ENCODE results near the gene TMEM164. TPM values are rescaled to one million over a fixed set of nuclear protein-coding genes. Genes with fewer than 3 reads are reported as not detected.

The TMEM164 gene
- total RNA-seq, 3 donors from 2014 or later (not counting 1 experiment from before 2014, with no cell fraction given): 18.9 to 80.6 (median 30.6) TPM

DNA sequence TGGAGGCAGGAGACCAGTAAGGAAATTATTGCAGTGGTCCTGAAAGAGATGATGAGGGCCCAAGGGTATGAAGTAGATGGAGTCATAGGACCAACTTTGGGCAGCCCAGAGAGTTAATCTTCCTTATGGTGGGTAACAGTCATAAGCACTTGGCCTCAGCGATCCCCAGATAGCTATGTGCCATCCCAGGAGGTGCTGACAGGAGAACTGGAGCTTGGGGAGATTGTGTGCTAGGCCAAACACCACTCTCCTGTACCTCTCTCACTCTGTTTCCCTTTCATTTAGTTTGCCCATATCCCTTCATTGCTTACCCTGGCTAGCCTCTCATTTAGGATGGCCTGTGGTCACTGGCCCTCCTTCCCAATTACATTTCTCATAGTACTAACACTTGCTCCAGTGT lies 60.0 kb downstream of the TMEM164 start:
- Mint-ChIP-seq H3K27me3 (ENCODE audit: low read depth in 2 of 2) (no peaks in the 10 kb centered on the region), H3K9me3 (no peaks in the 10 kb centered on the region), H3K27ac (peak overlapping the region in 1 of 2 donors; percentile 42), H3K4me1 (peaks cover 0 to 24% of the 10 kb centered on the region in 2 donors), H3K4me3 (no peak overlapping the region), H3K36me3 (no peaks in the 10 kb centered on the region)
- Histone ChIP-seq H3K36me3 (ENCODE audit: control insufficient read depth, insufficient read depth, low read length) (no peaks in the 10 kb centered on the region), H3K27ac (ENCODE audit: low read length) (no peak overlapping the region), H3K27me3 (ENCODE audit: control insufficient read depth, insufficient read depth, low read length) (no peaks in the 10 kb centered on the region), H3K9me3 (ENCODE audit: control insufficient read depth, insufficient read depth, low read length) (no peaks in the 10 kb centered on the region), H3K4me3 (ENCODE audit: low read length) (no peak overlapping the region), H3K4me1 (ENCODE audit: control insufficient read depth, insufficient read depth, low read length) (no peaks in the 10 kb centered on the region)
- no peak for TF ChIP-seq CTCF (IDR thresholded peaks at IDR 0.05)
- no peak for ATAC-seq
- WGBS (ENCODE audit: insufficient coverage): 100% methylated on average over 1 of the region's 1 CpG
- intact Hi-C loops (cut with micrococcal nuclease): no loop called here
- DNase-seq: no peak

DNA sequence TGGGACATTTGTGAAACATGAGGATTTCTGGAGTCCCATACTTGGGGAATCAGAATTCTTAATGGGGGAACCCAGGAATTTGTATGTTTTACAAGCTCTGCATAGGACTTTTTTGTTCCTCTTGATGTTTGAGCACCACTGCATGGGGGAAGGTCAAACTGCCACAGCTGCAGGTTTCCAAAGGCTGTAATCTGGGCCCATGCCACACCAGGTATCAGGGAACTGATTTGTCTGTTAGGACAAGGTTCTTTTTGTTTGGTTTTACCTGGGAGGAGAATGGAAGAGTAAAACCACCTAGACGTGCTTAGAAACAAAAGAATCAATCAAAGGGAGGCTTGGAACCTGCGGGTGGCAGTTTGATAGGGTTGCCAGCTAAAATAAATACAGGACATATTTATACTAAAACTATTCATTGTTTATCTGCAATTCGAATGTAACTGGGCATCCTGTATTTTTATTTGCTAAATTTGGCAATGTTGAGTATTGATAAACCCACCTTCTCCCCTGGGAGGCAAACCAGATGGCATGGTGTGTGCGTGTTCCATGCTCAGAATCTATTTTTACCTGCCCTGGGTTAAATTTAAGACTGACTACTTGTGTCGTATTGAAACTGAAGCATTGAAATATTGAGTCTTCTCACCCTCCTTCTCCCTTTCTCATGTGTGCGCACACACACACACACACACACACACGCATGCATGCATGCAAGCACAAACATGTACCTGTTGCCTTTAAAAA lies 63.7 kb downstream of the TMEM164 start:
- DNase-seq (no peak), ATAC-seq (no peak)
- Mint-ChIP-seq H3K4me3 (no peak overlapping the region), H3K4me1 (peaks cover 0 to 15% of the 10 kb centered on the region in 2 donors), H3K27me3 (ENCODE audit: low read depth in 2 of 2) (no peaks in the 10 kb centered on the region), H3K9me3 (no peaks in the 10 kb centered on the region), H3K36me3 (no peaks in the 10 kb centered on the region), H3K27ac (no peak overlapping the region)
- TF ChIP-seq CTCF (IDR thresholded peaks at IDR 0.05): no peak
- H3K27ac ChIP-seq (ENCODE audit: low read length): no peak overlapping the region
- H3K4me3 ChIP-seq (ENCODE audit: low read length): no peak overlapping the region
- no peaks in the 10 kb centered on the region for H3K36me3 ChIP-seq (ENCODE audit: control insufficient read depth, insufficient read depth, low read length)
- H3K9me3 ChIP-seq (ENCODE audit: control insufficient read depth, insufficient read depth, low read length): no peaks in the 10 kb centered on the region
- intact Hi-C loops (cut with micrococcal nuclease): no loop called here
- 40% methylated on average over 1 of the region's 7 CpGs for WGBS (ENCODE audit: insufficient coverage)
- no peaks in the 10 kb centered on the region for H3K4me1 ChIP-seq (ENCODE audit: control insufficient read depth, insufficient read depth, low read length)
- no peaks in the 10 kb centered on the region for H3K27me3 ChIP-seq (ENCODE audit: control insufficient read depth, insufficient read depth, low read length)

GRCh38 chrX:110070970-110071369 lies 68.1 kb downstream of the TMEM164 start:
- ATAC-seq (no peak), DNase-seq (no peak)
- Mint-ChIP-seq H3K36me3 (no peaks in the 10 kb centered on the region), H3K27me3 (ENCODE audit: low read depth in 2 of 2) (no peaks in the 10 kb centered on the region), H3K4me1 (peaks cover 0 to under 1% of the 10 kb centered on the region in 2 donors), H3K9me3 (no peaks in the 10 kb centered on the region), H3K27ac (no peak overlapping the region), H3K4me3 (no peak overlapping the region)
- 100% methylated on average over 1 of the region's 2 CpGs for WGBS (ENCODE audit: insufficient coverage)
- intact Hi-C loops (cut with micrococcal nuclease): no loop called here
- Histone ChIP-seq H3K4me3 (ENCODE audit: low read length) (no peak overlapping the region), H3K27ac (ENCODE audit: low read length) (no peak overlapping the region), H3K27me3 (ENCODE audit: control insufficient read depth, insufficient read depth, low read length) (no peaks in the 10 kb centered on the region), H3K4me1 (ENCODE audit: control insufficient read depth, insufficient read depth, low read length) (no peaks in the 10 kb centered on the region), H3K9me3 (ENCODE audit: control insufficient read depth, insufficient read depth, low read length) (no peaks in the 10 kb centered on the region), H3K36me3 (ENCODE audit: control insufficient read depth, insufficient read depth, low read length) (no peaks in the 10 kb centered on the region)
- no peak for TF ChIP-seq CTCF (IDR thresholded peaks at IDR 0.05)

DNA sequence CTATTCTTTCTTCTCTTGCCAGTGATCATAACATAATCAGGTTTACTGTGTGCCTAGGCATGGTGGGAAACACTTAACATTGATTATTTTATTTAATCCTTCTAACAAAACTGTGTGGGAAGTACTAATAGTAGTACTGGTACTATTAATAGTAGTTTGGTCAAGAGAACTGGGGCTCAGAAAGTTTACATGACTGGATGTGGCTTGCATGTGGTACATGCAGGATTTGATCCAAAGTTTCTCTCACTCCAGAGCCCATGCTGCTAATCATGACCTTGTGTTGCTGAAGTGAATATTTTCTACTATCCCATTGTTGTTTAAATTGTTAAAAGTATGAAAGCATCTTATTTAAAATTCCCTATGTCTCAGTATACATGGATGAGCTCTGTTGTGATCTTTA lies 78.4 kb downstream of the TMEM164 start:
- Histone ChIP-seq H3K9me3 (ENCODE audit: control insufficient read depth, insufficient read depth, low read length) (no peaks in the 10 kb centered on the region), H3K4me3 (ENCODE audit: low read length) (no peak overlapping the region), H3K4me1 (ENCODE audit: control insufficient read depth, insufficient read depth, low read length) (no peaks in the 10 kb centered on the region), H3K27ac (ENCODE audit: low read length) (no peak overlapping the region), H3K36me3 (ENCODE audit: control insufficient read depth, insufficient read depth, low read length) (no peaks in the 10 kb centered on the region), H3K27me3 (ENCODE audit: control insufficient read depth, insufficient read depth, low read length) (no peaks in the 10 kb centered on the region)
- Mint-ChIP-seq H3K27me3 (ENCODE audit: low read depth in 2 of 2) (no peaks in the 10 kb centered on the region), H3K9me3 (peaks cover 0 to 1% of the 10 kb centered on the region in 2 donors), H3K4me3 (no peak overlapping the region), H3K4me1 (peaks cover under 1 to 3% of the 10 kb centered on the region in 2 donors), H3K27ac (no peak overlapping the region), H3K36me3 (peaks cover 4% of the 10 kb centered on the region)
- no peak for TF ChIP-seq CTCF (IDR thresholded peaks at IDR 0.05)
- intact Hi-C loops (cut with micrococcal nuclease): no loop called here
- ATAC-seq: no peak
- DNase-seq: no peak
